GM18526 (cell line): Measurements from ENCODE around the gene PEPD.

ENCODE experiments used
- POLR2A ChIP-seq: IDR thresholded peaks from 3 replicates; pipeline ENCODE4 v1.6.1; 2011; ENCODE audit not compliant: insufficient read length; ENCODE audit errors: extremely low read depth

Gene PEPD

GRCh38 chr19:33508431-33508830, 13.2 kb downstream of the PEPD start:
- no peak for TF ChIP-seq POLR2A

DNA sequence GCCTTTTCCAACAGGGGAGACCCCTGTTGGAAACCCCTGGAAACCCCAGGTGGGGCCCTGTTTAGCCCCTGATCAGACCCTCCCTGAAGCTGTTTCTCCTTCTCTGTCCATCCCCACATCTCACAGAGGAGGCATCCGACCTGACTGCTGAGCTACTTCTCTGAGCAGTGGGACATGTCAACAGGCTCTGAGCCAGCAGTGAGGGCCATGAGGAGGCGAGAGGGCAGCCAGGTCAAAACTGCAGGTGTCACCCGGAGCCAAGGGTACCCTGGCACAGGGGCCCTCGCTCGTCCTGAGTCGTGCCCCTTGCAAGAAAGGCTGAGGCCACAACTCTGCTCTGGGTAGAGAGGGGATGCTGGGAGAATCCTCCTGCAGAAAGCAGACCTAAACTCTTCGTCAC, 13.6 kb downstream of the PEPD start:
- TF ChIP-seq POLR2A, result no peak

DNA sequence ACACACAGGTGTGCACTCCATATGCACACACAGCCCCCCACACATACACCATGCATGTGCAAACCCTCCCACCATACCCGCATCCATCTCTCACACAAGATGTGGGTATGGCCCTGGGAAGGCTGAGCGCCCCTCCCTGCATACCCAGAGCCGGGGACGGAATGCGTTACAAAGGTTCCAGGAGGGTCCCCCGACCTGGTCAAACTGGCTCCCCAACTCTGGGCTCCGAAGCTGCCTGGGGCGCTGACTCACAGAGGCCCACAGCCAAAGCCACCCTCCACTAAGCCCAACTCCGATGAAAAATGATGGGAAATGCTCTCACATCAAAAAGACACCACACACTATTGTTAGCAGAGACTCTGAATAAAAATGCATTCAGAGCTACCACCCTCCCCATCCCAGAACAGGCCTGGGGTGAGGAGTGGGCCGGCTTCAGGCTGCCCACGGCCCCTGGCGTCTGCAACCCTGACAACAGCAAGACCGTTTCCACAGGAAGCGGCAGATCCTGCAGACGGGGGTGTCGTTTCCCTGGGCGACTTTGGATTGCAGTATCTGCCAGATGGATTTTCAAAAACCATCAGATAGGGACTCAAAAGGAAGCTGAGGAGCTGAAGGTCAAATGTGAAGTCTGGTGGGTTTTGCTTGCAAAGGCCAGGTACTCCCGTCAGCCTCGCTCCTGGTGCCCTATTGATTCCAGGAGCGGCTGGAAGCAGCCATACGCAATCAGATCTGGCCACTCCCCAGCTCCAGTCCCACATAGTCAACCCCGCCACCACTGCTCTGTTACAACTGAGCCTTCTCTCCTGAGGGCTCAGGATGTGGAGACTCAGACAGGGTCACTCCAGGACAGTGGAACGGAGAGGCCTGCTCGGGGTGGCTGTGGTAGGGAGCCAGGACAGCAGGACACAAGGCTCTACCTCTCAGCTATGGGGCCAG, 14.3 kb downstream of the PEPD start:
- TF ChIP-seq POLR2A, result no peak

DNA sequence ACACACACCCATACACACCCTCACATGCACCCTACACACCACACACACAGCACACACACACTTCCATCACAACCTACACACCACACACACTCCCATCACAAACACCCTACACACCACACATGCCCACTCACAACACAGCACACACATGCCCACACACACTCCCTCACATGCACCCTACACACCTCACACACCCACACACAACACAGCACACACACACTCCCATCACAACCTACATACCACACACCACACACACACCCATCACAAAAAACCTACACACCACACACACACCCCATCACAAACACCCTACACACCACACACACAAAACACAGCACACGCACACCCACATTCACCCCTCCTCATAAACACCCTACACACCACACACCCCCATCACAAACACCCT, 15.1 kb downstream of the PEPD start:
- TF ChIP-seq POLR2A, result no peak

DNA sequence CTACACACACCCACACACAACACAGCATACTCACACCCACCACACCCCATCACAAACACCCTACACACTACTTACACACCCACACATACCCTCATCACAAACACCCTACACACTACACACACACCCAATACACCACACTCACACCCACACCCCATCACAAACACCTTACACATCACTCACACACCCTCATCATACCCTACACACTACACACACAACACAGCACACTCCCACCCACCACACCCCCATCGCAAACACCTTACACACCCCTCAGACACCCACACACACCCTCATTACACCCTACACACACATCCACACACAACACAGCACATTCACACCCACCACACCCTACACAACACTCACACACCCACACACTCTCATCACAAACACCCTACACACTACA, 15.8 kb downstream of the PEPD start:
- TF ChIP-seq POLR2A, result no peak

- no peak for TF ChIP-seq POLR2A
These were observed 16.4 kb downstream of the PEPD start for GRCh38 chr19:33505148-33505547.

- TF ChIP-seq POLR2A, result no peak
These were observed 17.5 kb downstream of the PEPD start for GRCh38 chr19:33504058-33504444.

DNA sequence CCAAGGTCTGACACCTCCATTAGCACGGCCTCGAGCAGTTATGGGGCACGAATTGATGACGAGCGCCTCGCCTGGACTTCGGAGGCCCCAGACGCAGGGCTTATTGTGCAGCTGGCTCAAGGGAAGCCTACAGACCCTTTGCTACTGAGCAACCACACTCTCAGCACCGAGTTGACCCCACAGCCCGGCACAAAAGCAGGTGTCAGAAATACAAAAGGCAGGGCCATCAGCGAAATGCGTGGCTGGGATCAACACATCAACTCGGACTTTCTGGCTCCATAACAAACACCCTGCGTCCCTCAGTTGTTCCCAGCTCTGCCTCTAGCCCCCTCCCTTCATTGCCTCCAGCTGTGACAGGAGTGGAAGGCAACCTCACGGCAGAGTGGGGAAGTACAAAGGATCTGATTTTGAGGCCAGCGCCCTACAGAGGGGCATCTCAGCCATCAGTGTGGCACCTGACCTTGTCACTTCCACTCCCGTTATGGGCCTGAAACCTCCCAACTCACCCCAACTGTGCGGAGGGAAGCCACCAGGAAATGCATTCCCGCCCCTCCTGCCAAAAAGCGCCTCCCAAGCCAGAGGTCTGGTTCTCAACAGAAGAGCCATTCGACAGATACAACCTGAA, 18.0 kb downstream of the PEPD start:
- TF ChIP-seq POLR2A, result no peak

GRCh38 chr19:33503030-33503429, 18.6 kb downstream of the PEPD start:
- TF ChIP-seq POLR2A, result no peak

GRCh38 chr19:33502521-33502920, 19.1 kb downstream of the PEPD start:
- no peak for TF ChIP-seq POLR2A

DNA sequence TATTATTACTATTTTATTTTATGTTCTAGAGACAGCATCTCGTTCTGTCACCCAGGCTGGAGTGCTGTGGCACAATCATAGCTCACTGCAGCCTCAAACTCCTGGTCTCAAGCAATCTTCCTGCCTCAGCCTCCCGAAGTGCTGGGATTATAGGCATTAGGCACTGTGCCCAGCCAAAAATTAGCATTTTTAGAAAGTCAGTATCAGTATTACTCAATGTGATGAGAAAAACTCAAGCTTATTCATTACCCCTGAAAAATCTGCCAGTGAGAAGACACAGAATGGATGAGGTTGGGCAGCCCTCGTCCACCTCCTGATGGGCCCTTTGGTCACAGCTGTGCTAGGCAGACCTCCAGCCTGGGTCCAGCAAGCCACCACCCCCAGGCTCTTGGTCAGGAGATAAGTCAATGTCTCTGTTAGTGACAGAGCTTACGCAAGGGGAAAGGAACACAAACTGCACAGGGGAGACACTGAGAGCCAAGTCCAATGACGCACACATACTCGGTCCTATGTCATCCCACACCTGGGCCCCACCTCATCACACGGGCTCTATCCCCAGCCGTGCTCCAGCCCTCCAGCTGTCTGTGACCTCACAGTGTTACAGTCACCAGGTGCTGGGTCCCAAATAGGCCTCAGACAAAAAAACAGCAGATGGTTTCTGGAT, 19.8 kb downstream of the PEPD start:
- TF ChIP-seq POLR2A, result no peak

- no peak for TF ChIP-seq POLR2A
These were observed 20.6 kb downstream of the PEPD start for GRCh38 chr19:33500991-33501390.

DNA sequence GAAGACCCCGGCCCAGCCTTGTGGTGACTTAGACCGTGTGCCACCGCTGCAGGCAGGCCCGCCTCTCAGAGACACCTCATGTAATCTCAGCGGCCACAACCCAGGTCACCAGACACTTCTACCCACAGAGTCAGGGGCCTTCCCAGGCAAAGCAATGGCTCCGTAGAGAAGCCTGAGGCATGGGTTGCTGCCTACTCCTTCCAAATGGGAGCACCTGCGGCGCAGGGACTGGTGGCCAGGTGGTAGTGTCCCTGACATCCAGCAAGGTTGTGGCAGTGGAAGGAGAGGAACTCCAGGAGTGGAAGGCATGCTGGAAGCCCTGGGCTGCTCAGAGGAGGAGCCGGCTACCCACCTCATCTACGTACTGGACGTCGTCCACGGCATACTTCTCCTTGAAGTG, 21.0 kb downstream of the PEPD start:
- TF ChIP-seq POLR2A, result no peak

DNA sequence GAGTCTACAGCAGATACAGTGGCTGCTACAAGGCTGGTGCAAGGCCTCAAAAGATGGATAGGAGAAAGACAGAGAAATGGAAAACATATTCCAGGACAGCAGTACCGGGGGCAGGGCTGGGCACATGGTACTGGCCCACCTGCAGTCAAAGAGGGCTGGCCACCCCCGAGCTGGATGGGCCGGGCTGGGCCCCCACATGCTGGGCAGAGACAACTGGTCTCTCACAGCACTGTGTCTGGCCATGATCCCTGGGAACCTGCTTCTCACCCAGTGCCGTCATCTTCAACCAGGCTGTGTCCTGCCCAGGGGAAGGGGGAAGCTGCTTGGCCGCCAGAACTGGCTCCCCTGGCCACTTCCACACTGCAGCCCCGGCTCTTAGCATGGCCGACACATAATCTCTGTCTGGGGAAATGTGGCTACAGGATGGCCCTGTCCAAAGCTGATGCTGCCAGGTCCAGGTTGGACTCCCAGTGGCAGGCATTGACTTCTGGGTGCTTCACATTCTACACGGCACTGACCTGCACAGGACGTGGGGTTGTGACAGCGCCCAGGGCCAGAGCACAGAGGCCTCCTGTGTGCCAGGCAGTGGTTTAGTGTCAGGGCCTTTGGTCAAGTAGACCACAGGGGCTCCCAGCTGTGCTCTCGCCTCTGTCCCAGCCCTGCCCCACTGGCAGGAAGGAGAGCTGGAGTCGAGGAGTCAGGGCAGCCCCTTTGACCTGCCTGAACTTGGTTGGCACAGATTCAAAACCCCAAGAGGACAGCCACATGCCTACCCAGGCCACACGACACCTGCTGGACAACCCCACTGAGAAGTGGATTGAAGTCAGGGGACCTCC, 21.7 kb downstream of the PEPD start:
- TF ChIP-seq POLR2A, result no peak

GRCh38 chr19:33499248-33499647, 22.3 kb downstream of the PEPD start:
- TF ChIP-seq POLR2A, result no peak
